GM18511 (cell line): ENCODE data around the gene VRK3.
A peak's percentile ranks its signal among the peaks of the same experiment; 100 is the strongest.
"Not testable (repeated sequence)": the region's sequence is repeated elsewhere in the genome, so short reads cannot be mapped to it uniquely, and the experiment has no call there.

Experiments used
- ATAC-seq: cut with Tn5 transposase; IDR thresholded peaks from one replicate; pipeline ENCODE4 v1.9.1; 2021; ENCODE audit warnings: mild to moderate bottlenecking, moderate library complexity; ENCODE audit not compliant: unreplicated experiment

Gene VRK3, protein sequence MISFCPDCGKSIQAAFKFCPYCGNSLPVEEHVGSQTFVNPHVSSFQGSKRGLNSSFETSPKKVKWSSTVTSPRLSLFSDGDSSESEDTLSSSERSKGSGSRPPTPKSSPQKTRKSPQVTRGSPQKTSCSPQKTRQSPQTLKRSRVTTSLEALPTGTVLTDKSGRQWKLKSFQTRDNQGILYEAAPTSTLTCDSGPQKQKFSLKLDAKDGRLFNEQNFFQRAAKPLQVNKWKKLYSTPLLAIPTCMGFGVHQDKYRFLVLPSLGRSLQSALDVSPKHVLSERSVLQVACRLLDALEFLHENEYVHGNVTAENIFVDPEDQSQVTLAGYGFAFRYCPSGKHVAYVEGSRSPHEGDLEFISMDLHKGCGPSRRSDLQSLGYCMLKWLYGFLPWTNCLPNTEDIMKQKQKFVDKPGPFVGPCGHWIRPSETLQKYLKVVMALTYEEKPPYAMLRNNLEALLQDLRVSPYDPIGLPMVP

DNA sequence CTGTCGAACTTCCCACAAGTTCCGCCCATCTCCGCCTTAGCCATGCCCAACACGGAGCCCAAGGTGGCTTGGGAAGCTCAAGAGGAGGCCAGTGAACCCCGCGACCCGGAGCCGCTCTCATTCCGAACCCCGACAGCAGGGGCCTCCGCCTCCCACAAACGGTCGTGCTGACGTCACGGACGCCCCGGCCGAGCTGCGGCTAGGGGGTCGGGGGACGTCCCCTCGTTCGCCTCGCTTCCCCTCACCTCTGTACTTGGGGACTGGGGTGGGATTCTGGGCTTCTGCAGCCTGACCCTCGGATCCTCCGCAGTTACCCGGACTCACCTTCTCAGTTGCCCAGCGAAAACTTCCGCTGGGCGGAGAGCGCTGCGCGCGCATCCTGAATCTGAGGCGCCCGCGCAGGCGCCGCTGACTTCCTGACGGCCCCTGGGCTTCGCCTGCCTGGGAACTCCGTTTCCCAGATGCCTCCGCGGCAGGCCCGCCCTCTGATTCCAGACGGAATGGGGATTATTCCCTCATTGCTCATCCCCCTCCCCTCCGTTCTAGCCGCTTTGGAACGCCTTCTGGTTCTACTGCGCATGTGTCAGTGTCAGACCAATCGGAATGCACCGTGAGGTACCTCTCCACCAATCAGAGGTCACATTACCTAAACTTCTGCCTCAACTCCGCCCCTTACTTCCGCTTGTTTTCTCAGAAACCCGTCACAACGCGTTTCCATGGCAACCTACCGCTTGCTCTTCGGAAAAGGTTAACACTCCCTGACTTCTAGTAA is at the start of gene VRK3:
TSS of gene VRK3 (minus strand) at position 351 of the 772 bp plus-strand sequence. CDS start 9,210 bp downstream, outside the sequence.
- peak; percentile 88 for ATAC-seq

DNA sequence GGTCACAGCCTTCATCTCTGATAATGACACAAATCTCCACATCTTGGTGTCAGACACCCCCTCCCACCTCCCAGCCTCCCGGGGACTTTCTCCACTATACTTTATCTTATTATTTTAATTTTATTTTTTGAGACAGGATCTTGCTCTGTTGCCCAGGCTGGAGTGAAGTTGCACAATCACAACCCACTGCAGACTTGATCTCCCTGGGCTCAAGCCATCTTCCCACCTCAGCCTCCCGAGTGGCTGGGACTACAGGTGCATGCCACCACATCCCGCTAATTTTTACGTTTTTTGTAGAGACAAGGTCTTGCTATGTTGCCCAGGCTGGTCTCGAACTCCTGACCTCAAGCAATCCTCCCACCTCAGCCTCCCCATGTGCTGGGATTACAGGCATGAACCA is 43.2 kb upstream of the VRK3 start:
- not testable (repeated sequence) for ATAC-seq

DNA sequence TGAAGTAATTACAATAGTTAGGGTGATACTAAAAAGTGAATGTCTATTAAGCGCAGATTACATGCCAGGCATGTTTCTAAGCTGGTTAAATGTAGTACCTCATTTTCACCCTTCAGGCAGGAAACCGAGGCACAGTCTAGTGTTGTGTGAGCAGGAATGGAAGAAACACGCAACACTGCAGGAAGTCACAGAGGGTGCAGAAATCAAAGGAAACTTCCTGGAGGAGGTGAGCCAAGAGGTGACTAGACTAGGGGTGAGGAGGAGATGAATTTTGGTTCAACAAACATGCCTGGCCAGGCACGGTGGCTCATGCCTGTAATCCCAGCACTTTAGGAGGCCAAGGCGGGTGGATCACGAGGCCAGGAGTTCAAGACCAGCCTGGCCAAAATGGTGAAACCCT is 42.4 kb upstream of the VRK3 start:
- ATAC-seq, result no peak

DNA sequence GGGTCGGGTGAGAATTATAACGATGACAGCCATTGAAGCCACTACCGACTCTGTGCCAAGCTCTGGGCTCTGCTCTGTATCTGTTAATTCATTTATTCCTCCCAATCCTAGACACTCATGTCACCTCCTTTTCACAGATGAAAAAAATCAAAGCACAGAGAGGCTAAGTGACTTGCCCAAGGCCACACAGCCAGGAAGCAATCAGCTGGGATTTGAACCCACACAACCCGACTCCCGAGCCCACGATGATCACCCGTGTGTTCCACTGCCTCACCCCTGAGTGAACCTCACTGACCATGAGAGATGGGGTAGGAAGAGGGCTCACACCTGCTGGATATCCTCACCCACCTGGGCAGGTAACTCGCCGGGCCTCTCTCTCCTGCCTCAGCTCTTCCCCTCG is 40.8 kb upstream of the VRK3 start:
- ATAC-seq, result no peak

- ATAC-seq, result no peak
These were observed 36.5 kb upstream of the VRK3 start for GRCh38 chr19:50061650-50062049.

DNA sequence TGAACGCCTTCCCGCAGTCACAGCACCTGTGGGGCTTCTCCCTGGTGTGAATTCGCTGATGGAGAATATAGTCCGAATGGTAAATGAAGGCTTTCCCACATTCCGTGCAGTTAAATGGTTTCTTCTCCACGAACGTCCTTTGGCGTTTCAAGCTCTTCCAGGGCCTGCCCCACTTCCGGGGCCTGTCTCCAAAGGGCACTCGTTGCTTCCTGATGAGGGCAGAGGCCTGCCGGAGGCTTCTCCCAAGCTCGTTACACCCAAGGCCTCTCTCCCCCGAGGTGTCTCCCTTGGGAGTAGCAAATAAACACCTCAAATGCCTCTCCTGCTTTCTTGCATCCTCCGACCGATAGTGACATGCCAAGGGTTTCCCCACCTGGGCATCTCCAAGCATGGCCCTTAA is 34.9 kb upstream of the VRK3 start:
- no peak for ATAC-seq

DNA sequence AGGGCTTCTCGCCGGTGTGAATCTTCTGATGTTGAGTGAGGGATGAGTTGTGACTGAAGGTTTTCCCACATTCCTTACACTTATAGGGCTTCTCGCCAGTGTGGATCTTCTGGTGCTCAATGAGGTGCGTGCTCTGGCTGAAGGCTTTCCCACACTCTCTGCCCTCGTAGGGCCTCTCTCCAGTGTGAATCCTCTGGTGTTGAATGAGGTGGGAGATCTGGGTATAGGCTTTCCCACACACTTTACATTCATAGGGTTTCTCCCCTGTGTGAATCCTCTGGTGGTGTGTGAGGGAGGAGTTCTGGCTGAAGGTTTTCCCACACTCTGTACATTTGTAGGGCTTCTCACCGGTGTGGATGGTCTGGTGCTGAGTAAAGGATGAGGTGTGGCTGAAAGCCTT is 33.9 kb upstream of the VRK3 start:
- ATAC-seq, result no peak

- no peak for ATAC-seq
These were observed 33.3 kb upstream of the VRK3 start for GRCh38 chr19:50058425-50058824.

DNA sequence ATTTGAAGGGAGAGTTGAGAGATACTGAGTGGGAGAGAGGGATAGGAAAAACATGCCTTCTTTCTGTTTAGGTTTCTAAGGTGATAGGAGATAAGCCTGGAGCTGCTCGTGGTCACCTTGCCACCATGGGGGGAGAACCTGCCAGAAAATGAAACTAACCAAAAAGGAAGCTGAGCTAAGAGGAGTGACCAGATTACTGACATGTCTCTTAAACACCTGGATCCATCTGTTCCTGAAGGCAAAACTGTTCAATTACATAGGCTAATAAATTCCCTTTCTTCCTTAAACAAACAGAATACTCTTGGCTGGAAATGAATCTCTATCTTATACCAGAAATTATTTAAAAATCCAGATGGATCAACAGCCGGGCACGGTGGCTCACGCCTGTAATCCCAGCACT is 27.9 kb upstream of the VRK3 start:
- ATAC-seq, result no peak

GRCh38 chr19:50051964-50052363 is 26.8 kb upstream of the VRK3 start:
- no peak for ATAC-seq

DNA sequence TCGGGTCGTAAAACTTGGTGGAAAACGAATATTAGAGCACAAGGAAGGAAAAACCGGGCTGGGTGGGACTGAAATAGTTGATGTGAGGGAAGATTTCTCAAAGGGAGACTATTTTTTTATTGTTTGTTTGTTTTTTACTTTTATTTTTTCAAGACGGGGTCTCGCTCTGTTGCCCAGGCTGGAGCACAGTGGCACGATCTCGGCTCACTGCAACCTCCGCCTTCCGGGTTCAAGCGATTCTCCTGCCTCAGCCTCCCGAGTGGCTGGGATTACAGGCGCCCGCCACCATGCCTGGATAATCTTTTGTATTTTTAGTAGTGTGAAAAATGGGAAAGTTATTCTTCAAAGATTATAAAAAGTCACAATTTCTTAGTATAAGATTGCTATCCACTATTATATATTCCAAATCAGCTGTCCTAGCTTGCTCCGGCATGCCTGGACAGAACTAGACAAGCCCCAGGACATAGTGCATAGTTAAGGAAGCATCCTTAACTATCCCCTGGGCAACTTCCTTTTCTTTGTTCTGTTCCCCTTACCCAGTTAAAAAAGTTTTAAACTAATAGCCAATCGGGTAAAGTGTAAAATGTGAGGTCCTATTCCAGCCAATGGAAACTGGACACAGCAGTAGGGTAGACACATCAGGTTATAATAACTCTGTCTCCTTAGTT is 26.2 kb upstream of the VRK3 start:
- not testable (repeated sequence) for ATAC-seq

DNA sequence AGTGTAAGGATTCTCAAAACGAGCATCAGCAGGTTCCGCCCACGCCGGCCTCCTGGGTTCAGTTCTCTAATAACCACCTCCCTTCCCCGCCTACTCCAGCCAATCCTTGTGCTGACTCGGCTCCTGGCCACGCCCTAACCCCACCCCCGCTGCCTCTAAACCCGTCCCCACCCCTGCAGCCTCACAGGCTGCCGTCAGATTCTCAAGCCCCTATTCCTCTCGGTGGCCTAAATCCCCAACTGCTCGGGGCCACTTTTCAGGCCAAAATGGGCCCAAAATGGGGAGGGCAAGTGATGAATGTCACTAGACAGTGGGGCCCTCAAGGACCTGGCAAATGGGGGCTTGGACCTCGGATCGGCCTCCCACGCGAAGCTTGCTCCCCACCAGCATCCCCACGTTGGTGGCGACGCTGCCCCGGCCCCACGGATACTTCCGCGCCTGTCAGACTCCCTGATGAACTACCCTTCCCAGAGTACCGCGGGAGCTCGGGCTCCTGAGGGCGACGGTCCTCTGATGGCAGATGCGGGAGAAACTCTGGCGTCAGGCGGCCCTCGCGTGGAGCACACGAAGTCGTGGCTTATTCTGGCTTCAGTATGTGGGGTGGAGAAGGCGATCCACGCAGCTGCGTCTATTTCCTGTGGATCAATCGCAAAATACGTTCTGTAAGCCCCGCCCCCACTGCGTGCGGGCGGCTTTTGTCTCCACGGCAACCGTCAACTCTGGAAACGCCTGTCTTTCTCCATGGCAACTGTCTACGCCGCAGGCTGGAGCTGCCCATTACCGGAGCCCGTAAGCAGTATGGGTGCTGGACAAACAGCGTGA is 25.4 kb upstream of the VRK3 start:
- no peak for ATAC-seq

GRCh38 chr19:50047671-50048070 is 22.5 kb upstream of the VRK3 start:
- ATAC-seq, result no peak

- no peak for ATAC-seq
These were observed 21.7 kb upstream of the VRK3 start for GRCh38 chr19:50046649-50047503.

- no peak for ATAC-seq
These were observed 19.8 kb upstream of the VRK3 start for GRCh38 chr19:50044922-50045321.

DNA sequence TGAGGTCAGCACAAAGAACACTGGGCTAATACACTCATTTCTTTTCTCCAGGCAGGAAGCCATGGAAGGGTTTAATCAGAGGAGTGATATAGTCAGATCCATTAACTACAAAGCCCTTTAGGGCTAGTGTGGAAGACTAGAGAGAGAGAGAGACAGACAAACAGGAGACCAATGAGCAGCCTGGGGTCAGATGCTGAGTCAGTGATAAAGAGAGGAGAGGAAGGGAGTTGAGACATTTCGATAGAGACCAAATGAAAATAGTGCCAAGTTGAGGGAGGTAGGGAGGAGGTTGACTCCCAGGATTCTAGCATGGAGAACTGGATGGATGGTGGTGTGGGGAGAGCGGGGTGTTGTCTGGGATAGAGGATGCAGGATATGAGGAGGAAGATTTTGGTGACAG is 18.8 kb upstream of the VRK3 start:
- ATAC-seq, result no peak

- no peak for ATAC-seq
These were observed 17.3 kb upstream of the VRK3 start for GRCh38 chr19:50042363-50043024.

DNA sequence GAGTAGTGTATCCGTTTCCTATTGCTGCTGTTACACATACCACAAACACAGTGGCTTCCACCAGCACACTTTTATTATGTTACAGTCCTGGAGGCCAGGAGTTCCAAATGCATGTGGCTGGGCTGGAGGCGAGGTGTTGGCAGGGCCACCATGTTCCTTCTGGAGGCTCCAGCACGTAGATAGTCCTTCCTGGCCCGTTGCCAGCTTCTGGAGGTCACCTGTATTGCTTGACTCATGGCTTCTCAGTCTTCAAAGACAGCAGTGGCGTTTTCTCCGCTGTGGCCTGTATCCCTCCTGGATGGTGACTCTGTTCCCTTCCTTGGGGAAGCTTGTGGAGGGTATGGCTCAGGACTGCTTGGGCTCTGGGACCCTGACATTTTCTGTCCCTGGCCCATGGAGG is 15.8 kb upstream of the VRK3 start:
- no peak for ATAC-seq

DNA sequence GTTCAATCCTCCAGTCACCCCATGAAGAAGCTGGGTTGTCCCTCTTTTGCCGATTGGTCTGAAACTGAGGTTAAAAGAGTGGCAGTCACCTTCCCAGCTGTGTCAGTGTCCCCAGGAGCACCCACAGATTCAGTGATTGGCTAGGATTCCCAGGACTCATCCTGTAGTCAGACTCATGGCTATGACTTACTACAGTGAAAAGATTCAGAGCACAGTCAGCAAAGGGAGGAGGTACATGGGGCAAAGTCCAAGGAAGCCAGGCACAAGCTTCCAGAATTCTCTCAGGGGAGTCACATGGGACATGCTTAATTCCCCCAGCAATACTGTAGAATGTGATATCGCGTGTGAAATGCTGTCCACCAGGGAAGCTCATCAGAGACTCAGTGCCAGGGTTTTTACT is 14.8 kb upstream of the VRK3 start:
- ATAC-seq, result no peak
